ENCODE measurements around the gene PRDM16. TPM values are rescaled to one million over a fixed set of nuclear protein-coding genes. Genes with fewer than 3 reads are reported as not detected.

PRDM16 gene
- total RNA-seq, 1 donor from 2014 or later, result 18.3 TPM

DNA sequence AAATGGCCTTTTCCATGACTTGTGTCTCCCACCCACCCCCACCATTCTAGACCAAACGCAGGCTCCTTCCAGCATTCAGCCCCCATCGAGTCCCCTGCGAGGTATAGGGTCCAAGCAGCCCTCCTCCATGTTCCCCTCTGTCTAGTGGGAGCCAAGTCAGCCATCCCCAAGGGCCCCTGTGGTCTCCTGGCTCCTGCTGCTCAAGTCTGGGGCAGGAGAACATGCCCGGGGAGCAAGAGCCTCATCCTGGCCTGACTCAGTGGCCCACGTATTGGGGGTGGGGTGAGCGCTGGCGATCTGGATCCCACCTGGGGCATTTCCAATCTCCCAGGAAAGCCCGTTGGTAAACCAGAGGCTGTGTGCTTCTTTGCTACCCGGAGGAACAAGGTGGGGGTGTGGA, 4.1 kb upstream of the PRDM16 start:
- Mint-ChIP-seq H3K9me3 (ENCODE audit: low read depth) (no peaks in the 10 kb centered on the region), H3K27me3 (ENCODE audit: low read depth) (peaks cover 27% of the 10 kb centered on the region), H3K4me1 (ENCODE audit: low read depth) (peaks cover 13% of the 10 kb centered on the region), H3K36me3 (ENCODE audit: low read depth) (peaks cover 3% of the 10 kb centered on the region), H3K27ac (ENCODE audit: unreplicated experiment) (no peak overlapping the region), H3K4me3 (ENCODE audit: unreplicated experiment) (peak overlapping the region; percentile 31)
- peak; percentile 26 for DNase-seq (ENCODE audit: low spot score)
- TF ChIP-seq, protein P1, sequence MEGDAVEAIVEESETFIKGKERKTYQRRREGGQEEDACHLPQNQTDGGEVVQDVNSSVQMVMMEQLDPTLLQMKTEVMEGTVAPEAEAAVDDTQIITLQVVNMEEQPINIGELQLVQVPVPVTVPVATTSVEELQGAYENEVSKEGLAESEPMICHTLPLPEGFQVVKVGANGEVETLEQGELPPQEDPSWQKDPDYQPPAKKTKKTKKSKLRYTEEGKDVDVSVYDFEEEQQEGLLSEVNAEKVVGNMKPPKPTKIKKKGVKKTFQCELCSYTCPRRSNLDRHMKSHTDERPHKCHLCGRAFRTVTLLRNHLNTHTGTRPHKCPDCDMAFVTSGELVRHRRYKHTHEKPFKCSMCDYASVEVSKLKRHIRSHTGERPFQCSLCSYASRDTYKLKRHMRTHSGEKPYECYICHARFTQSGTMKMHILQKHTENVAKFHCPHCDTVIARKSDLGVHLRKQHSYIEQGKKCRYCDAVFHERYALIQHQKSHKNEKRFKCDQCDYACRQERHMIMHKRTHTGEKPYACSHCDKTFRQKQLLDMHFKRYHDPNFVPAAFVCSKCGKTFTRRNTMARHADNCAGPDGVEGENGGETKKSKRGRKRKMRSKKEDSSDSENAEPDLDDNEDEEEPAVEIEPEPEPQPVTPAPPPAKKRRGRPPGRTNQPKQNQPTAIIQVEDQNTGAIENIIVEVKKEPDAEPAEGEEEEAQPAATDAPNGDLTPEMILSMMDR (IDR thresholded peaks at IDR 0.05), result no peak

DNA sequence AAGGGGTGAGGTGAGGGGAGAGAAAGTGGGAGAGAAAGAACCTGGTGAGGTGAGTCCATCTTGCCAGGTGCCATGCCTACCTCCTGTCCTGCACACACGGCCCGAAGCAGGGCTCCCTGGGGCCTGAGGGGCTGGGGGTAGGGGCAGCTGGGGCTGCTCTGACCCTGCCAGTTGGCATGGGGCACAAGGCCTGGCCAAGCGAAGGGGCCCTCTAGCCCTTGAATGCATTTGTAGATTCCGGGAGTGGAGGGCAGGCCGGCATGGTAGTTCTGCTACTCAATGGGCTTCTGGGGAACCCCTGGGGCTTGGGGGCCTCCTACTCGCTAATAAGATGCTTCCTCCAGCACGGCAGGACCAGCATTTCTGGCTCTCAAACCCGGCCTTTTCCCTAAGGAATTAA, 3.6 kb upstream of the PRDM16 start:
- TF ChIP-seq, protein P1 (IDR thresholded peaks at IDR 0.05), result no peak
- no peak overlapping the region for H3K27ac Mint-ChIP-seq (ENCODE audit: unreplicated experiment)
- H3K27me3 Mint-ChIP-seq (ENCODE audit: low read depth), result peaks cover 27% of the 10 kb centered on the region
- H3K9me3 Mint-ChIP-seq (ENCODE audit: low read depth), result no peaks in the 10 kb centered on the region
- H3K36me3 Mint-ChIP-seq (ENCODE audit: low read depth), result peaks cover 3% of the 10 kb centered on the region
- no peak overlapping the region for H3K4me3 Mint-ChIP-seq (ENCODE audit: unreplicated experiment)
- DNase-seq (ENCODE audit: low spot score), result peak; percentile 65
- H3K4me1 Mint-ChIP-seq (ENCODE audit: low read depth), result peaks cover 13% of the 10 kb centered on the region

DNA sequence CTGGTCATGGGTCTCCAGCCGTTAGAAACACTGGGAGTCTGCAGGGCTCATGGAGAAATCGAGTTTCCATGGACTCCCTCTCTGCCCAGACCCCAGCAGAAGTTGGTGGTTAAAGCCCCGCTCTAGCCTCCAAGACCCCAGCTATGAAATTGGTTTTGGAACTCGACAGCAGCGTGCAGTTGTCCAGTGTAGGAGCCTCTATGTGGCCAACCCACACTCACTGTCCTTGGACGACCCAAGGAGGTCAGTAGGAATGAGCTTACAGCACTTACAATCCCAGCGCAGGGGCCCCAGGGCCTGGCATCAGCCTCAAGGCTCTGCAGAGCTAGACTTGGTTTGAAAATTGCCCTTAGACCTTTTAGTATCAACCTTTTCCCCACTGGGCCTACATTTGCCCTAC, 3.2 kb upstream of the PRDM16 start:
- TF ChIP-seq, protein P1 (IDR thresholded peaks at IDR 0.05), result no peak
- Mint-ChIP-seq H3K27ac (ENCODE audit: unreplicated experiment) (no peak overlapping the region), H3K4me3 (ENCODE audit: unreplicated experiment) (no peak overlapping the region), H3K27me3 (ENCODE audit: low read depth) (peaks cover 25% of the 10 kb centered on the region), H3K4me1 (ENCODE audit: low read depth) (peaks cover 13% of the 10 kb centered on the region), H3K36me3 (ENCODE audit: low read depth) (peaks cover 3% of the 10 kb centered on the region), H3K9me3 (ENCODE audit: low read depth) (no peaks in the 10 kb centered on the region)
- no peak for DNase-seq (ENCODE audit: low spot score)

DNA sequence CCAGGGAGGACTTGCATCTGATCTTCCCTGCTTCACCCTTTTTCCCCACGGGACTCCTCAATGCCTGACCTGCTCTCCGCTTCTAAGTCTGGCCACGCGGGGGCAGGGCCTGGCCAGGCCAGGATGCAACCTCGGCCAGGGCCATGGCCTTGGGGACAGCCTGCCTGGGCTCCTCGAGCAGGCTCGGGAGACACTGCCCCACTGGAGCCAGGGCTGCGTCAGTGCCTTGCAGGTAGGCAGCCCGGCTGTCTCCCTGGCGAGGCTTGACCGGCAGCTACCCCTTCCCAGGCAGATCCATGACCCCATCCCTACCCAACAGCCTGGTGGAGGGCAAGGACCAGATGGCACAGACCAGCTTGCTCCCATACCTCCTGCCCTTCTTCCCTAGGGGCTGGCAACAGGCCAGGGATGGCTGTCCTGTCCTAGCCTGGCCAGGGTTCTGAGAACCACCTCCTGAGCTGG, 2.7 kb upstream of the PRDM16 start:
- Mint-ChIP-seq H3K36me3 (ENCODE audit: low read depth) (peaks cover 3% of the 10 kb centered on the region), H3K27me3 (ENCODE audit: low read depth) (peaks cover 20% of the 10 kb centered on the region), H3K27ac (ENCODE audit: unreplicated experiment) (no peak overlapping the region), H3K9me3 (ENCODE audit: low read depth) (no peaks in the 10 kb centered on the region), H3K4me3 (ENCODE audit: unreplicated experiment) (peak overlapping the region; percentile 41), H3K4me1 (ENCODE audit: low read depth) (peaks cover 11% of the 10 kb centered on the region)
- peak; percentile 91 for DNase-seq (ENCODE audit: low spot score)
- TF ChIP-seq, protein P1 (IDR thresholded peaks at IDR 0.05), result peak; percentile 64

DNA sequence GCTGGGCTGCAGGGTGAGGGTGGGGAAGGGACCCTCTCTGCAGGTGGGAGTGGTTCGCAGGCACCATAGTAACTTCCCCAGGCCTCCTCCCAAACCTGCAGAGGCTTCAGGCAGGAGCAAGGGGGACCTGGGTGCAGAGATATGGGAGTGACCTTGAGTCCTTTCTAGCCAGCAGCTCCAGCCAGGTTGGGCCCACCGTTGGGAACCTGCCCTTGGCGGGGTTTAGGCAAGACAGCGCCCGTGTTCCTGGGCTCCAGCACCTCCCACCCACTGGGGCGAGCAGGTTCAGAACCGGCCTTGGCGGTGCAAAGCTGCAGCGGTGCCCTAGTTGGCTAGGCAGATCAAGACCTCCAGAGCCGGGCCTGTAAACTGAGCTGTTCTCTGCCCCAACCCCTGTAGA, 2.2 kb upstream of the PRDM16 start:
- peaks cover 14% of the 10 kb centered on the region for H3K4me1 Mint-ChIP-seq (ENCODE audit: low read depth)
- no peak overlapping the region for H3K27ac Mint-ChIP-seq (ENCODE audit: unreplicated experiment)
- H3K36me3 Mint-ChIP-seq (ENCODE audit: low read depth), result peaks cover 3% of the 10 kb centered on the region
- peak; percentile 86 for DNase-seq (ENCODE audit: low spot score)
- no peaks in the 10 kb centered on the region for H3K9me3 Mint-ChIP-seq (ENCODE audit: low read depth)
- TF ChIP-seq, protein P1 (IDR thresholded peaks at IDR 0.05), result no peak
- H3K4me3 Mint-ChIP-seq (ENCODE audit: unreplicated experiment), result peak overlapping the region; percentile 68
- peaks cover 19% of the 10 kb centered on the region for H3K27me3 Mint-ChIP-seq (ENCODE audit: low read depth)
